H9 (cell line): Measurements from ENCODE around the gene RBFOX1. TPM values are rescaled to one million over a fixed set of nuclear protein-coding genes. Genes with fewer than 3 reads are reported as not detected.

Source experiments
- DNase-seq: peaks from one replicate; pipeline ENCODE4 v3.0.0-alpha.2; 2017
- H2AFZ ChIP-seq: one replicate; pipeline ENCODE4 v1.6.1; 2013; ENCODE audit warnings: mild to moderate bottlenecking, low read length, control low read depth, moderate library complexity
- H2AK5ac ChIP-seq: 2 replicates; pipeline ENCODE4 v1.6.1; 2013; ENCODE audit warnings: low read length, control low read depth, mixed read lengths; ENCODE audit not compliant: insufficient read length
- H2BK120ac ChIP-seq: one replicate; pipeline ENCODE4 v1.6.1; 2013; ENCODE audit warnings: low read depth, mild to moderate bottlenecking, low read length, control low read depth, inconsistent platforms; ENCODE audit not compliant: poor library complexity, severe bottlenecking
- H2BK12ac ChIP-seq: 2 replicates; pipeline ENCODE4 v1.6.1; 2013; ENCODE audit warnings: low read length, control low read depth, mixed read lengths, low read depth; ENCODE audit not compliant: insufficient read length
- H2BK15ac ChIP-seq: 2 replicates; pipeline ENCODE4 v1.6.1; 2013; ENCODE audit warnings: low read depth, low read length, control low read depth
- H2BK20ac ChIP-seq: one replicate; pipeline ENCODE4 v1.6.1; 2013; ENCODE audit warnings: low read depth, mild to moderate bottlenecking, low read length, control low read depth, inconsistent platforms; ENCODE audit not compliant: poor library complexity, severe bottlenecking
- H2BK5ac ChIP-seq: 2 replicates; pipeline ENCODE4 v1.6.1; 2013; ENCODE audit warnings: low read length, control low read depth, mixed read lengths; ENCODE audit not compliant: insufficient read length
- H3K14ac ChIP-seq: 2 replicates; pipeline ENCODE4 v1.6.1; 2013; ENCODE audit warnings: low read length, control low read depth; ENCODE audit not compliant: insufficient read depth
- H3K18ac ChIP-seq: 2 replicates; pipeline ENCODE4 v1.6.1; 2013; ENCODE audit warnings: low read depth, mild to moderate bottlenecking, mixed read lengths, low read length, control low read depth; ENCODE audit not compliant: insufficient read length
- H3K23ac ChIP-seq: 2 replicates; pipeline ENCODE4 v1.6.1; 2013; ENCODE audit warnings: low read length, control low read depth, mixed read lengths, low read depth; ENCODE audit not compliant: insufficient read length
- H3K23me2 ChIP-seq: 2 replicates; pipeline ENCODE4 v1.6.1; 2013; ENCODE audit warnings: low read depth, mild to moderate bottlenecking, mixed read lengths, low read length, control low read depth; ENCODE audit not compliant: insufficient read length, poor library complexity, severe bottlenecking
- H3K27ac ChIP-seq: 2 replicates; pipeline ENCODE4 v1.5.1; 2013; ENCODE audit warnings: low read length, control low read depth, mixed read lengths, low read depth; ENCODE audit not compliant: insufficient read length
- H3K27me3 ChIP-seq: 2 replicates; pipeline ENCODE4 v1.6.1; 2013; ENCODE audit warnings: low read length, control low read depth, inconsistent platforms; ENCODE audit not compliant: insufficient read depth
- H3K4ac ChIP-seq: 2 replicates; pipeline ENCODE4 v1.6.1; 2013; ENCODE audit warnings: low read depth, mild to moderate bottlenecking, control low read depth, inconsistent platforms, low read length, moderate library complexity
- H3K4me1 ChIP-seq: 2 replicates; pipeline ENCODE4 v1.6.1; 2013; ENCODE audit warnings: low read length, control low read depth, inconsistent platforms; ENCODE audit not compliant: insufficient read depth
- H3K4me2 ChIP-seq: 2 replicates; pipeline ENCODE4 v1.6.1; 2013; ENCODE audit warnings: low read length, control low read depth, mixed read lengths; ENCODE audit not compliant: insufficient read length, insufficient read depth
- H3K56ac ChIP-seq: 2 replicates; pipeline ENCODE4 v1.6.1; 2013; ENCODE audit warnings: low read depth, mild to moderate bottlenecking, mixed read lengths, low read length, control low read depth; ENCODE audit not compliant: insufficient read length
- H3K79me1 ChIP-seq: 2 replicates; pipeline ENCODE4 v1.6.1; 2013; ENCODE audit warnings: low read depth, mild to moderate bottlenecking, moderate library complexity, low read length, control low read depth, inconsistent platforms; ENCODE audit not compliant: insufficient read depth, poor library complexity, severe bottlenecking
- H3K79me2 ChIP-seq: 2 replicates; pipeline ENCODE4 v1.6.1; 2013; ENCODE audit warnings: low read length, control low read depth, inconsistent platforms; ENCODE audit not compliant: insufficient read depth
- H3K9ac ChIP-seq: 2 replicates; pipeline ENCODE4 v1.6.1; 2013; ENCODE audit warnings: low read length, control low read depth, mixed read lengths; ENCODE audit not compliant: insufficient read length; ENCODE audit errors: extremely low read depth
- H3K9me3 ChIP-seq: one replicate; pipeline ENCODE4 v1.6.1; 2013; ENCODE audit warnings: low read depth, low read length, inconsistent platforms; ENCODE audit not compliant: control insufficient read depth
- H3T11ph ChIP-seq: one replicate; pipeline ENCODE4 v1.6.1; 2013; ENCODE audit warnings: mild to moderate bottlenecking, low read length, control low read depth, inconsistent platforms
- H4K20me1 ChIP-seq: one replicate; pipeline ENCODE4 v1.6.1; 2013; ENCODE audit not compliant: control insufficient read depth, insufficient read length, insufficient read depth
- H4K5ac ChIP-seq: 2 replicates; pipeline ENCODE4 v1.6.1; 2013; ENCODE audit warnings: low read depth, mild to moderate bottlenecking, mixed read lengths, low read length, control low read depth; ENCODE audit not compliant: insufficient read length
- H4K8ac ChIP-seq: replicated peaks from 2 replicates; pipeline ENCODE4 v1.6.1; 2013; ENCODE audit warnings: low read length, control low read depth, mixed read lengths, low read depth; ENCODE audit not compliant: insufficient read length
- H4K91ac ChIP-seq: 2 replicates; pipeline ENCODE4 v1.6.1; 2013; ENCODE audit warnings: low read depth, mild to moderate bottlenecking, moderate library complexity, mixed read lengths, low read length, control low read depth; ENCODE audit not compliant: insufficient read length
- H3K27ac Mint-ChIP-seq, 3 experiments: 2 replicates in 2 of 3; 3 replicates in 1 of 3; pipeline ENCODE4 v1.8.0; 2020 to 2021; ENCODE audit warnings: mixed read lengths in 3 of 3, mild to moderate bottlenecking in 1 of 3, moderate library complexity in 1 of 3
- H3K27me3 Mint-ChIP-seq: 2 replicates; pipeline ENCODE4 v1.8.0; 2021; ENCODE audit warnings: low read depth, mild to moderate bottlenecking, moderate library complexity, mixed read lengths
- H3K36me3 Mint-ChIP-seq, 3 experiments: 2 replicates in 2 of 3; 3 replicates in 1 of 3; pipeline ENCODE4 v1.8.0; 2020 to 2021; ENCODE audit warnings: low read depth in 3 of 3, mixed read lengths in 3 of 3; ENCODE audit not compliant: insufficient read depth in 1 of 3
- H3K4me1 Mint-ChIP-seq, 2 experiments: 2 replicates each; pipeline ENCODE4 v1.8.0; 2020; ENCODE audit warnings: mixed read lengths in 2 of 2
- H3K4me3 Mint-ChIP-seq, 2 experiments: 2 replicates in 1 of 2; 3 replicates in 1 of 2; pipeline ENCODE4 v1.8.0; 2020 to 2021; ENCODE audit warnings: mild to moderate bottlenecking in 2 of 2, mixed read lengths in 2 of 2, moderate library complexity in 1 of 2
- H3K9me3 Mint-ChIP-seq, 2 experiments: 2 replicates in 1 of 2; 3 replicates in 1 of 2; pipeline ENCODE4 v1.8.0; 2020; ENCODE audit warnings: mild to moderate bottlenecking in 2 of 2, mixed read lengths in 2 of 2, moderate library complexity in 1 of 2
- CTCF ChIP-seq: fragments of 200-600 bp; sonication (generic); conservative IDR thresholded peaks from 3 replicates; pipeline ENCODE4 v1.8.0; 2021; ENCODE audit warnings: antibody characterized with exemption, mild to moderate bottlenecking
- WGBS: extraction: QIAGEN DNeasy Blood & Tissue Kit; methylation state at CpG from one replicate; pipeline ENCODE4 v1.1.7; 2013; ENCODE audit warnings: missing lambda C conversion rate, low lambda C conversion rate, mixed read lengths; ENCODE audit not compliant: insufficient read length; ENCODE audit errors: extremely low coverage; 5-methylcytosine and 5-hydroxymethylcytosine counted together
- total RNA-seq: library from RNA; stranded (reverse); gene quantifications from 2 replicates; pipeline ENCODE4 v1.2.1, GENCODE V29; 2021

The RBFOX1 gene
- total RNA-seq, 1 experiment from 2014 or later = 2.0 TPM

- no peak overlapping the region for H4K5ac ChIP-seq
- H3K56ac ChIP-seq = no peak overlapping the region
- Mint-ChIP-seq H3K36me3 (no peaks in the 10 kb centered on the region), H3K4me3 (no peak overlapping the region), H3K9me3 (no peaks in the 10 kb centered on the region), H3K4me1 (no peaks in the 10 kb centered on the region), H3K27me3 (no peaks in the 10 kb centered on the region), H3K27ac (no peak overlapping the region)
- H2BK5ac ChIP-seq = no peak overlapping the region
- H2AFZ ChIP-seq = no peak overlapping the region
- no peak overlapping the region for H3K14ac ChIP-seq
- H3K23me2 ChIP-seq = no peaks in the 10 kb centered on the region
- no peak overlapping the region for H3K4ac ChIP-seq
- H2BK20ac ChIP-seq = no peak overlapping the region
- H4K20me1 ChIP-seq = no peaks in the 10 kb centered on the region
- H3K4me2 ChIP-seq = no peak overlapping the region
- H2BK12ac ChIP-seq = no peak overlapping the region
- H4K91ac ChIP-seq = no peak overlapping the region
- H3K27me3 ChIP-seq = no peaks in the 10 kb centered on the region
- DNase-seq = no peak
- H3T11ph ChIP-seq = no peak overlapping the region
- no peaks in the 10 kb centered on the region for H3K79me2 ChIP-seq
- H2AK5ac ChIP-seq = no peak overlapping the region
- WGBS = no CpG with 5 or more reads among the region's 7 CpGs
- H4K8ac ChIP-seq = no peak overlapping the region
- H3K9ac ChIP-seq = no peak overlapping the region
- H3K79me1 ChIP-seq = no peaks in the 10 kb centered on the region
- no peaks in the 10 kb centered on the region for H3K9me3 ChIP-seq
- no peak overlapping the region for H3K27ac ChIP-seq
- H2BK120ac ChIP-seq = no peak overlapping the region
- H3K23ac ChIP-seq = no peak overlapping the region
- no peaks in the 10 kb centered on the region for H3K4me1 ChIP-seq
- H3K18ac ChIP-seq = no peak overlapping the region
- no peak overlapping the region for H2BK15ac ChIP-seq
- no peak for TF ChIP-seq CTCF
These were observed 222.8 kb downstream of the RBFOX1 start for GRCh38 chr16:7555459-7555858.
